CD1c-positive myeloid dendritic cell (primary cell): Measurements from ENCODE around the gene EIF4A2.

Experiments
- DNase-seq: peaks from one replicate; pipeline ENCODE4 v3.0.0-alpha.2; 2016; ENCODE audit errors: extremely low spot score

EIF4A2 gene

DNA sequence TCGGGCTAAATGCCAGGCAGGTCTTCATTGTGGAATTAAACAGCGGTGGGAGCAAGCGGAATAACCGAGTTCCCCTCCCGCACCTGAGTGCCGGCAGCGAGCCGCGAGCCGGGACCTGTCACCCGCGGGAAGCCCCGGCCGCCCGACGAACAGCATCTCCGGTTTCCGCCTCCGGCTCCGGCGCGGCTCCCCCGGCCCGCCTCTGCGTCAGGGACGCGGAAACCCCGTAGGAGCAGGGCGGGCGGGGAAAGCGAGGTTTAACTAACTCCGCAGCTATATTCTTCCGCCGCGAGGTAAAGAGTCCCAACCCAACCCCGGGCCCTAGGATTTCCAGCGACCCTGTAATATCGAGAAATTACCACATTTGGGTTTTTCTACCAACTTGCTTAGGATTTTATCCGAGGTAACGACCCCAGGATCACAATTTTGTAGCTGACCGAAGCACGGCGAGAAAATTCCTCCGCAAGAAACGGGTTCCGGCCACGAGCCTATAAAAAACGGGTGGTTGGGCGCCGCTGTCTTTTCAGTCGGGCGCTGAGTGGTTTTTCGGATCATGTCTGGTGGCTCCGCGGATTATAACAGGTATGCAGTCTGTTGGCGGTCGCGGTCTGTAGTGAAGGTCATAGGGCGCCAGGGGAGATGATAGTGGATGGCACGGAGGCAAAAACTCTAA, at the start of gene EIF4A2:
TSS of gene EIF4A2 (plus strand) at position 520 of the 673 bp plus-strand sequence. CDS start at position 554, 34 bp downstream.
- peak; percentile 94 for DNase-seq

DNA sequence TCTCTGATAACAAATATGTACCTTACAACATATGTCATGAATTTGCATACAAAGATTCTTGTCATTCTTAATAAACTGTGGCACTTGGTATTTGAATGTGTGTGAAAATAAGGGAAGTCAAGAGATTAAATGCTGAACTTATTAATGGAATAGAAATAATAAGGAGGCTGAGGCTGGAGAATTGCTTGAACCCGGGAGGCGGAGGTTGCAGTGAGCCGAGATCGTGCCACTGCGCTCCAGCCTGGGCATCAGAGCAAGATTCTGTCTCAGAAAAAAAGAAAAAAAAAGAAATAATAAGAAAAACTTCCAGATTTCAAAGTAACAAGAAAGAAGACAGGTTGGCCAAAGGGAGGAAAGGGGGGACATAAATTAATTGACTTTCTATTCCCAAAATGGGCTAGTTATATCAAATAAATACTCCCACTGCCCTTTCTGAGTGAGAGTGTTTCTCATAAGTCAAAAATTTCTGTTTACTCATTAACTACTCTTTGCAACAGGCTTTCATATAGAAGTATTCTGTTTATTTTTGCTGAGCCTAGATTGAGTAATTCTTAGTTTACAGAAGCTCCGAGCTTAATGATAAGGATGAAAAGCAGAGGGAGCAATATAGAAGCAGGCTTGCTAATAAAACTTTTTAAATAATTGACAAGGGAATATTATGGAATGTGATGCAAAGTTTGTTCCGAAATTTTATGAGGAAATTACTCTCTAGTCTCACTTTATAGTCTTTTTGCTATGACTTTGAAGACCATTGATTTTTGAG, 40.6 kb upstream of the EIF4A2 start:
- no peak for DNase-seq

DNA sequence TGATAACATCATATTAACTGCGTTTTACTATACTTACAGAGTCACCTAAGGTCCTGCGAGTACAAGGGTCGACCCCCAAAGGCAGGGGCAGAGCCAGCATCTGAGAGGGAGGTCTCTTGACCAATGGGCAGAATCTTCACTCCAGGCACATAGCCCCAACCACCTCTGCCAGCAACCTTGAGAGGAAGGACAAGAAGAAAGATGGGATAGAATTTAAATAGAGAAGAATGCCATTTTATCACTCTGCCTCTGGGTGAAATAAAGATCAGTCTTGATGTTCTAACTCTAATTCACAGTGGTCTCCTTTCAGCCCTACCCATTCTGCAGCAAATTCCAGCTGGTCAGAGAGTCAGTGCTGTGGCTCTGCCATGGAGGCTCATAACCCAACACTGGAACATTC, 39.7 kb upstream of the EIF4A2 start:
- no peak for DNase-seq

DNA sequence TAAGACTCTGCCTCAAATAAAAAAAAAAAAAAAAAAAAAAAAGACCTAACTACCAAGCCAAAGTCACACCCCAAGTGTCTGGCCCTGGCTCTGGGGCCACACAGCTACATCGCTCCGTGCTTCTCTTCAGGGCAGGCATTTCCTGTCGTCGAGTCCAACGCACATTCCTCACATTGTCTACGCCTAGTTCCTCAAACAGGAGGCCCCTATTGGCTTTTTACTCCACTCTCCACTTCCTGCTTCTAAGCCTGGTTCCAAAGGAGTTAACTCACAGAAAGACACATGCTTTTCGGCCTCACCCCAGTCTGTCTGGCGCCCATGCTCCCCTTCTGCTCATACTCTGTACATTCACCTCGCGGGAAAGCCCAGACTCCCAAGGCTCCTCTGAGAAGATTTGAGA, 37.4 kb upstream of the EIF4A2 start:
- peak; percentile 61 for DNase-seq

DNA sequence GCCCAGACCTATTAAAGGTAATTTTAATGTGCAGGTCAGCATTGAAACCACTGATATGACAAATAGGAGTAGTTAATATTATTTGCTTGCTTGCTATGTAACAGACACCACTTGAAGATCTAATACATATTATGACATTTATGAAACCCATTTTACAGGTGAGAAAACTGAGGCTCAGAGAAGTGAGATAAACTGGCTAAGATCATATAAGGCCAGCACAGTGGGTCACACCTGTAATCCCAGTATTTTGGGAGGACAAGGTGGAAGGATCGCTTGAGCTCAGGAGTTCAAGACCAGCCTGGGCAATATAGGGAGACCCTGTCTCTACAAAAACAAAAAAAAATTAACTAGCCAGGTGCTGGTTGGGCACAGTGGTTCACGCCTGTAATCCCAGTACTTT, 33.1 kb upstream of the EIF4A2 start:
- DNase-seq: no peak

DNA sequence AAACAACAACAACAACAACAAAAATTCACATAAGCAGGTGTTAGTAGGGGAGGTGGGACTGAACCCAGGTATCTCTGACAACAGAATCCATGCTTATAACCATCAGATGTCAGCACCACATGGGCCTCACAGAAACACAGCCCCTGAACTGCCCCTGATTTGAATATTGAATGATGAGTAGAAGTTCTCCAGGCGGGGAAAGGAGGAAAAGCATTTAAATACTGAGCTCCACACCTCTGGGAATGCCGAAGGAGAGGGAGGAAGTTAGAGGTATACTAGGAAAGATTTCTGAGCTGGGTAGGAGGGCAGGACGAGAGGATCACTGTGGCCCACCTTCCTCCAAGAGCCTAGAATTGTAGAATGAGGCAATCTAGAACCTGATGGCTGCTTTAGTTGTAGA, 31.9 kb upstream of the EIF4A2 start:
- DNase-seq: no peak

DNA sequence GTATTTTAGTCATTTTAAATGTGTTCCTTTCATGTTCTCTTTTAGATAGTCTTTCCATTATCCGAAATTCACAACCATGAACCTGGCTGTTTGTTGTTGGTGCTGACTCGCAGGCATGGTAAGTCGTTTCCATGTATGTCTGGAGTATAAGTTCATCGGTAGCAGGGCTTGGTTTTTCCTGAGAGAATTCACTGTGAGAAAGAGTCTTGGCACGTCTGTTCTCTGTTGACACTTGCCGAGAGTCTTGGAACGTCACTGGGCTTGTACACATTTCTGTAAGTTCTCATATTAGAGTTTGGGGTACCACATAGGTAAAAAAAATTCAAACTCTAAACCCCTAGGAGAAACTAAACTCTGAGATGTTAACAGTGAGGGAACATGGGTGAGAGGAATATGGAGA, 29.4 kb upstream of the EIF4A2 start:
- no peak for DNase-seq

DNA sequence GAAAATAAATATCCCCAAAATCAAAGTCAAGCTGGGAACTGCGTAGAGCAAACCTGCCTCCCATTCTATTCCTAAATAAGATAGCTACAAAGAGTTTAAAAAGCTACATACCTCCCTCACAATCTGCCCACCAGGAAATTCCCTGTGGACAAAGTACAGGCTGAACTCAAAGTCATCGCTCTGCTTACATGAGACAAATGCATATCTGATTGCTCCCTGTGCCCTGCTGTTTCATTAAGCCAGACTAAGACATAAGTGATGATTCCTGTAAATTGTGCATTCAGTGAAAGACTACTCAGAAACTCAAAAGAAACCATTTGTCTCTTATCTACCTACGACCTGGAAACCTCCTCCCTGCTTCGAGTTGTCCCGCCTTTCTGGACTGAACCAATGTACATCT, 28.5 kb upstream of the EIF4A2 start:
- no peak for DNase-seq

DNA sequence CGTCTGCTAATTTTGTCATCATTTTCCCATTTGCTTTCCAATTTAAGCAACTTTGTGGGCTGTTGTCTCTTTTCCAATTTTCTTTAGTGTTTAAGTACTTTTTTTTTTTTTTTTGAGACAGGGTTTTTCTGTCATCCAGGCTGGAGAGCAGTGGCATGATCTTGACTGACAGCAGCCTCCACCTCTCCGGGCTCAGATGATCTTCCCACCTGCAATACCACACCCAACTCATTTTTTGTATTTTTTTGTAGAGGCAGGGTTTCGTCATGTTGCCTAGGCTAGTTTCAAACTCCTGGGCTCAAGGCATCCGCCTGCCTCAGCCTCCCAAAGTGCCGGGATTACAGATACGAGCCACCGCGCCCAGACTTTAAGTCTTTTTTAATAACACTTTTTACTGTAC, 26.2 kb upstream of the EIF4A2 start:
- no peak for DNase-seq

DNA sequence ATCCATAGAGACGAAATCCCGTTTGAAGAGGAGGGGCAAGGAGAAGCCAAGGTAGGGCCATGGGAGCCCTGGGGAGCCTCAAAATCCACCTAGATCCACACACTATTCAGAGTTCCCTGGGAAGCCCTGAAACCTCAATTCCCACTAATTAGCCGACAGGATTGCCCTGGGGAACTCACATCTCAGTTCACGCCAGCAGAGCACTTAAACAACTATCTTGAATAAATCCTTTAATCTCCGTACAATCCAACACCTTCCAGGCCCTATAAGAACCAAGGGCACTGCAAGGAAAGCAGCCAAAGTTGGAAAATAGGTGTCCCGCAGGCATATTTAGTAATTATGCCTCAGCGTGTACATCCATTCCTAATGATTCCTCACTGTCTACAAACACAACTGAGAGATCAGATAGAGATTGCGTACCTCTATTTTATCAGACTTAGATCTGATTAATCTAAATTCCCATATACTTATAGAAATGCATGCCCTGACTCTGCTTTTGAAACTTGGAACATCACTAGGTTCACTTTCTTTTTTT, 25.6 kb upstream of the EIF4A2 start:
- no peak for DNase-seq

DNA sequence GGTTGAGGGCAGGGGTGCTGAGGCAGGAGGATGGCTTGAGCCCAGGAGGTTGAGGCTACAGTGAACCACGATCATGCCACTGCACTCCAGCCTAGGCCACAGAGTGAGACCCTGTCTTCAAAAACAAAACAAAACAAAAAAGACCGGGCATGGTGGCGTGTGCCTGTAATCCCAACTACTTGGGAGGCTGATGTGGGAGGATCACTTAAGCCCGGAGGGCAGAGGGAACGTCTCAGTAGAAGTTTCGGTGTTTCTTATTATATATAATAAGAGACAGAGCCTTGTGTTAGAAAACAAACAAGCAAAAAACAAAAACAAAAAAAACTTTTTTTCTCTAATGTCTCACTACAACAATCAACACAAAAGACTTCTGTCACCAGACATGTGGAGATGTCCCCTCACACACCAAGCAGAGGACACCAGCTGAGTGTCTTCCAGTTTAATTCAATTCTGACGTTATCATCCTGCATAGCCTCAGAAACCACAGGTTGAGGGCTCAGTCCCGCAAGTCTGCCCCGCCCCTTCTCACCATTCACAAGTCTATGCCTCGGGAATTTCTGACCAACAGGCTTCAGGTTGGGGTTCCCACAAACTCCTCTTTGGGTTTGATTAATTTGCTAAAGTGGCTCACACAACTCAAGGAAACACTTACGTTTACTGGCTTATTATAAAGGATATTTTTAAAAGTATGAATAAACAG, 24.0 kb upstream of the EIF4A2 start:
- DNase-seq: no peak

DNA sequence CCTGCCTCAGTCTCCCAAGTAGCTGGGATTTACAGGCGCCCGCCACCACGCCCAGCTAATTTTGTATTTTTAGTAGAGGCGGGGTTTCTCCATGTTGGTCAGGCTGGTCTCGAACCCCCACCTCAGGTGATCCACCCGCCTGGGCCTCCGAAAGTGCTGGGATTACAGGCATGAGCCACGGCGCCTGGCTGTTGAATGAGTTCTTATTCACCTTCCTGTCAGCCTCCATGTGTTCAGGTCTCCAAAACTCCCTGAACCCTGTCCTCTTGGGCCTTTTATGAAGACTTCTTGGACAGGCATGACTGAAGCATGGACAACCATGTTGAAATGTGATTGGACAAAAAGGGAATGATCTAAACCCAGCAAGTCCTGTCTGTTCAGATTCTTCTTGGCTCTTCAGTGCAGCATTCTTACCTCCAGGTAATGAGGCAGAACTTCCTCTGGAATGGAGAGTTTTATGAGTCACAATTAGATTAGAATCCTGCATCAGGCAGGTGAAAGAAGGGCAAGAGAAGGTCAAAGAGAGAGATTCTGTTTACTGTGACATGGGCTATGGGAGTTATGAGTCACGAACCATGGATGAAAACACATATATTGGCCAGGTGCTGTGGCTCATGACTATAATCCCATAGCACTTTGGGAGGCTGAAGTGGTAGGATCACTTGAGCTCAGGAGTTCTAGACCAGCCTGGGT, 23.1 kb upstream of the EIF4A2 start:
- DNase-seq: no peak

DNA sequence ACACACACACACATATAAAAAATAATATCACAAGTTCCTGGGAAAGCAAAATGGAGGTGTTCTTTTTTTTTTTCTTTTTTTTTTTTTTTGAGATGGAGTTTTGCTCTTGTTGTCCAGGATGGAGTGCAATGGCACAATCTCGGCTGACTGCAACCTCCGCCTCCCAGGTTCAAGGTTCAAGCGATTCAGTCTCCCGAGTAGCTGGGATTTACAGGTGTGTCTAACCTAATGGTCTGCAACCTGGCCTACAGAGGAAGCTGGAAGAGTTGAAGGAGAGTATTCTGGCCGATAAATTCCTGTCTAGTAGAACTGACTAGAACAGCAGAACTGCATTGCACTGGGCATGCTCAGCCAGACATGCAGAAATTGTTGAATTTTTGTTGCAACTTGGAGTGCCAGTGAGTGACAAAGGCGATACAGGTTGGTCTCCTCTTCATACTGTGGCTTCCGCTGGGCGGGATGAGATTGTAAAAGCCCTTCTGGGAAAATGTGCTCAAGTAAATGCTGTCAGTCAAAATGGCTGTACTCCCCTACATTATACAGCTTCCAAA, 22.4 kb upstream of the EIF4A2 start:
- no peak for DNase-seq

DNA sequence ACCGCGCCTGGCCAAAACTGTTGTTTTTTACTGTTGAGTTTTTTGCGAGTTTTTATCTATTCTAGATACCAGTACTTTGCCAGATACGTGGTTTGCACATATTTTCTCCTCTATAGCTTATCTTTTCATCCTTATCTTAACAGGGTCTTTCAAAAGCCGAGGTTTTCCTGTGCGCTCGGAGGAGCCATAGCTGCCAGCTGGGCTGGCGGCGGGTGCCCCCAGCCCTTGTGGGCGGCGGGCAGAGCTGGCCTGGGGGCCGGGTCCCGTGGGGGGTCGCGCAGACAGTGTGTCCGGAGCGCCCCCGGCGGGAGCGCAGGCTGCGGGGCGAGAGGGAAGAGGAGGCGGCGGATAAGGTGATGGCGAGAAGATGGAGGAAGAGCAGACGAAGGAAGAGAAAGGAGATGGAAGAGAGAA, 11.1 kb upstream of the EIF4A2 start:
- DNase-seq: no peak

DNA sequence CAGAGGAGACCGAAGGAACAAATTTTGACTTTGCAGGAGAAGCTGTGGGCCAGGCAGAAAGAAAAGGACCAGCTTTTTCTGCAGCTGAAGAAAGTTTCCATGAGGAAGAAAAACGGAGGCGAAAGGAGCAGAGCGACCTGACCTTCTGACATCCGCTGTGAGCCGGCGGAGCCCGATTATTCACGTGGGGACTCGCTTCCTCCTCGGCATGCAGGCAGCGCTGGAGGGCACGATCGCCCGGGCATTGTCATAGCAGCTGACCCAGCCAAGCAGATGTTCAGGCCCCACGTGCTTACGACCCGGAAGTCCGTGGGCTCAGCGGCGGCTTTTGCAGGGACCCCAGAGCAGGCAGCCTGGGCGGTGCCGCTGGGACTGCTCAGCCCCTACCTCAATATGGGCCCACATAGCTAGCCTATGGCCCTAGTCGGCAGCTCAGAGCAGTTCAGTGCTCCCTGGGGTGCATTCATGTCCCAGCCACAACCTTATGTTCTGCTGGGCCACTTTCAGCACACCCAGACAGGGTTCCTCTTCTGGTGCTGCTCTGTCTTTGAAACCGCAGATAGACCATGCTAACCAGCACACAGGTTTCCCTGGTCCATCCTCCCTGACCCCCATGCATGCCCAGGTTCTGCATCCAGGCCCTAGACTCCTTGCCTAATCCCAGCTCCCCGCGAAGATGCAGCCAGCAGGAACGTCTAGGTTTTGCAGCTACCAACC, 10.5 kb upstream of the EIF4A2 start:
- peak; percentile 90 for DNase-seq

DNA sequence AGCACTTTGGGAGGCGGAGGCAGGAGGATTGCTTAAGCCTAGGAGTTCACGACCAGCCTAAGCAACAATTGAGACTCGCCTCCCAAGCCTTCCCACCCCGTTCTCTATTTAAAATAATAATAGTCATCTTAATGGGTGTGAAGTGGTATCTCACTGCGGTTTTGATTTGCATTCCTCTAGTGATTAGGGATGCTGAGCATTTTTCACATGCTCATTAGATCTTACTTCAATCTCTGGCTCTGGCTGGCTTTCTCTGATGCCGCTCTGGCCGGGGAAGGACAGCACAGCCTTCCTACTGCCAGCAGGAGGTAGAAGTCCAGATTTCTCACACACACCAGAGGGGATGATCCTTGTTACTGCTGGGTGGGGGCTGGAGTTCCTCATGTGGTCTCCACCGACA, 7.4 kb upstream of the EIF4A2 start:
- no peak for DNase-seq

DNA sequence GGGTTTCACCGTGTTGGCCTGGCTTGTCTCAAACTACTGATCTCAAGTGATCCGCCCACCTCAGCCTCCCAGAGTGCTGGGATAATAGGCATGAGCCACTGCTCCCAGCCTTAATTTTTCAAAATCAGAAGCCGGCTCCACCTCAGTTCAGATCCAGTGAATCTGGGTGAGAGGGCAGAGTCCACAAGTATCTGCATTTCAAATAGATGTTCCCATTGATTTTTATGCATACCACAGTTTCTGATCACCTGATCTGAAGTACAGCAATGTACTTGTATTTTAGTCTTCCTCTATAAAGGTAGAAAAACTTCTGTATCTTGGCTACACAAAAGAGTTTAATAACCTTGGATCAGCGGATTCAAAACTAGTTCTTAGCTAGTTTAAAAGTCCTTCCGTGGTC, 4.2 kb upstream of the EIF4A2 start:
- DNase-seq: no peak

DNA sequence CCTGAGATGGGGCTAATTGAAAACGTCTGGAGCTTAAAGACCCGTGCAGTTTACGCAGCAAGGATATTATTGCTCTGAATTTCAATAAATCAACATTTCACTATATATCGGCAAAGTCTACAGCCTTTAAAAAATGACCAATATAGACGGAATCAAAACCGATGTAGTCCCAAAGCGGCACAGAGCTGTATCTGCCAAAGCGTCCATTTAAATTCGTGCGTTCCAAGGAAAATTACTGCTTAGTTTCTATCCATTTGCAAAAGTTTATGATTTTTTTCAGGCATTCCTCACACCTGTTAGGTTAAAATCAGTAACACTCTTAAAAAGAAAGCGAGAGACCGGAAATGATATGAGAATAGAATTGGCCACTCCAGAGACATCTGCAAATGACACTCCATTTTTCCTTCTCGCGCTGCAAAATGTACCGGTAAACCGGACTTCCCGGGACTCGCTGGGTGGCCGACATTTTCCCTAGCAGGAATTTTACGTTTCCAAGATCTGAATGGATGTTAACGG, 777 bp upstream of the EIF4A2 start:
- no peak for DNase-seq

DNA sequence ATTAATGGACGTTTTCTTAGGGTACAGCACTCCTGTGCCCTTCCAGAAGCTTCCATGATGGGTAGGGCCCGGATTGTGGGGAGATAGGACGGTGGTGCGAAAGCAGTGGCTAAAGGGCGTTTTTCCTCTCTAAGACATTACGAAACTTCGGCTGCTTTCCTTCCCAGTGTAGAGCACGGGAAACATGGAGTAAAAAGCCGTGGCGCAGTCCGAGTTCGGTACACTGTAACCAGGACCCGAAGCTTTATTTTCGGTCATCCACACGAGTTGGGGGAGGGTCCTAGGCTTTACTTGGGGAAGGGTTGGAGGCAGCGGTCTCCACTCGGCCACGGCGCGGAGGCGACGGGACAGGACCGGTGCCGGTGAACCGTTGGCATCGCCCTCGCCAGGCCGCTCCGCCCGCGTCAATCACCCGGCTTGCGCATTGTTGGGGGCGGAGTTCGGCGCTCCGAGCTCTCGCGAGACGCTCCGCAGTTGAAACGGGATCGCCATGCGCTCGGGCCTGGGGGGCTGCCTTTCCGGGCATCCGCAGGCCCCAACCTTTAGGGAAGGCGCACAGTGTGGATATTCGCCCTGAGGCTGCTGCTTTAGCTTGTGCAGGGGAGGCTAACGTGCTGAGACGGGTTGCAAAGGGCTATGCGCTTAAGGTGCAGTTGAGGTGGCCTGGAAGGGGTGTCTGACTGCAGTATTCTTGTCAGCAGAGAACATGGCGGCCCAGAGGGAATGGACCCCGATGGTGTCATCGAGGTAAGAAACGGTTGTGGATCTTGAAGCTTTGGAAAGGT, 546 bp downstream of the EIF4A2 start:
- DNase-seq: peak; percentile 89
